HAP-1 (cell line): ENCODE results near the gene CTPS2.
"Not testable (repeated sequence)": the region's sequence is repeated elsewhere in the genome, so short reads cannot be mapped to it uniquely, and the experiment has no call there.

Source experiments
- DNase-seq, 2 experiments: peaks; one replicate each; pipeline ENCODE4 v3.0.0-alpha.2; 2016 to 2020; ENCODE audit warnings: low spot score in 2 of 2
- H3K27me3 ChIP-seq: fragments of 250-450 bp; sonication (Bioruptor Pico); 2 replicates; pipeline ENCODE4 v1.5.1; 2020; ENCODE audit warnings: low read depth, mild to moderate bottlenecking, moderate library complexity
- H3K36me3 ChIP-seq: fragments of 250-450 bp; sonication (Bioruptor Pico); replicated peaks from 2 replicates; pipeline ENCODE4 v1.5.1; 2020; ENCODE audit warnings: mild to moderate bottlenecking
- H3K4me1 ChIP-seq: fragments of 250-450 bp; sonication (Bioruptor Pico); 2 replicates; pipeline ENCODE4 v1.5.1; 2020; ENCODE audit warnings: mild to moderate bottlenecking
- H3K4me3 ChIP-seq: fragments of 250-450 bp; sonication (Bioruptor Pico); 2 replicates; pipeline ENCODE4 v1.5.1; 2020; ENCODE audit warnings: mild to moderate bottlenecking, moderate library complexity
- H3K9me3 ChIP-seq: fragments of 250-450 bp; sonication (Bioruptor Pico); 2 replicates; pipeline ENCODE4 v1.5.1; 2020; ENCODE audit warnings: mild to moderate bottlenecking, moderate library complexity
- in situ Hi-C: fragments of 300-500 bp; cut with MboI; formaldehyde crosslinking; loops from 3 replicates; pipeline ENCODE4 v1.14.3; 2020; ENCODE audit warnings: low sequenced_read_pairs, inconsistent platforms, mixed read lengths

Gene CTPS2

GRCh38 chrX:16578218-16578617 lies 134.3 kb downstream of the CTPS2 start:
- DNase-seq = no peak
- Histone ChIP-seq H3K4me1 (peaks cover 6% of the 10 kb centered on the region; the same call in 1 of the 2 replicates), H3K4me3 (no peak overlapping the region), H3K36me3 (no peaks in the 10 kb centered on the region), H3K9me3 (no peaks in the 10 kb centered on the region), H3K27me3 (0 out of 2 replicates have a peak, but pooled peaks cover 8% of the 10 kb centered on the region)
- in situ Hi-C loops = no loop called here

- in situ Hi-C loops = no loop called here
- Histone ChIP-seq H3K36me3 (no peaks in the 10 kb centered on the region), H3K27me3 (0 out of 2 replicates have a peak, but pooled peaks cover 6% of the 10 kb centered on the region), H3K4me3 (no peak overlapping the region), H3K4me1 (peaks cover 6% of the 10 kb centered on the region; the same call in 1 of the 2 replicates), H3K9me3 (no peaks in the 10 kb centered on the region)
- no peak for DNase-seq
These were observed 134.9 kb downstream of the CTPS2 start for GRCh38 chrX:16577483-16578029.

GRCh38 chrX:16575388-16575787 lies 137.1 kb downstream of the CTPS2 start:
- in situ Hi-C loops, H3K4me1 ChIP-seq, H3K4me3 ChIP-seq, DNase-seq, H3K36me3 ChIP-seq, H3K9me3 ChIP-seq, H3K27me3 ChIP-seq: not testable (repeated sequence)

- Histone ChIP-seq H3K27me3 (0 out of 2 replicates have a peak, but pooled peaks cover 2% of the 10 kb centered on the region), H3K9me3 (no peaks in the 10 kb centered on the region), H3K36me3 (no peaks in the 10 kb centered on the region), H3K4me1 (no peaks in the 10 kb centered on the region; the same call in 1 of the 2 replicates), H3K4me3 (no peak overlapping the region)
- in situ Hi-C loops = no loop called here
- DNase-seq = no peak
These were observed 138.7 kb downstream of the CTPS2 start for GRCh38 chrX:16573781-16574180.

- no peak overlapping the region for H3K4me3 ChIP-seq
- in situ Hi-C loops = no loop called here
- H3K4me1 ChIP-seq = no peaks in the 10 kb centered on the region
- H3K9me3 ChIP-seq = no peaks in the 10 kb centered on the region
- H3K36me3 ChIP-seq = no peaks in the 10 kb centered on the region
- peaks cover 7% of the 10 kb centered on the region; the same call in 1 of the 2 replicates for H3K27me3 ChIP-seq
- DNase-seq = no peak
These were observed 144.8 kb downstream of the CTPS2 start for GRCh38 chrX:16567681-16568080.

GRCh38 chrX:16566571-16566970 lies 145.9 kb downstream of the CTPS2 start:
- no peak for DNase-seq

GRCh38 chrX:16560173-16560572 lies 152.3 kb downstream of the CTPS2 start:
- in situ Hi-C loops = no loop called here
- DNase-seq = no peak
- Histone ChIP-seq H3K27me3 (0 out of 2 replicates have a peak, but pooled peaks cover 3% of the 10 kb centered on the region), H3K4me3 (no peak overlapping the region), H3K36me3 (no peaks in the 10 kb centered on the region), H3K4me1 (no peaks in the 10 kb centered on the region), H3K9me3 (no peaks in the 10 kb centered on the region; the same call in 1 of the 2 replicates)

More at GRCh38 chrX:16566571-16566970, 145.9 kb downstream of the CTPS2 start:
- no peaks in the 10 kb centered on the region for H3K9me3 ChIP-seq
- no peak overlapping the region for H3K4me3 ChIP-seq
- H3K27me3 ChIP-seq = peaks cover 7% of the 10 kb centered on the region; the same call in 1 of the 2 replicates
- in situ Hi-C loops = no loop called here
- H3K36me3 ChIP-seq = no peaks in the 10 kb centered on the region
- H3K4me1 ChIP-seq = no peaks in the 10 kb centered on the region

GRCh38 chrX:16559206-16559619 lies 153.3 kb downstream of the CTPS2 start:
- Histone ChIP-seq H3K4me1 (no peaks in the 10 kb centered on the region), H3K27me3 (0 out of 2 replicates have a peak, but pooled peaks cover 3% of the 10 kb centered on the region), H3K9me3 (no peaks in the 10 kb centered on the region; the same call in 1 of the 2 replicates), H3K36me3 (no peaks in the 10 kb centered on the region), H3K4me3 (no peak overlapping the region)
- no peak for DNase-seq
- in situ Hi-C loops = no loop called here

- no peak overlapping the region for H3K4me3 ChIP-seq
- H3K27me3 ChIP-seq = 0 out of 2 replicates have a peak, but pooled peaks cover 3% of the 10 kb centered on the region
- DNase-seq = no peak
- no peaks in the 10 kb centered on the region for H3K4me1 ChIP-seq
- in situ Hi-C loops = no loop called here
- H3K9me3 ChIP-seq = no peaks in the 10 kb centered on the region; the same call in 1 of the 2 replicates
- H3K36me3 ChIP-seq = no peaks in the 10 kb centered on the region
These were observed 154.0 kb downstream of the CTPS2 start for GRCh38 chrX:16558489-16558888.

- Histone ChIP-seq H3K9me3 (no peaks in the 10 kb centered on the region), H3K4me3 (no peak overlapping the region), H3K4me1 (no peaks in the 10 kb centered on the region), H3K36me3 (no peaks in the 10 kb centered on the region), H3K27me3 (0 out of 2 replicates have a peak, but pooled peaks cover 5% of the 10 kb centered on the region)
- in situ Hi-C loops = no loop called here
- DNase-seq = no peak
These were observed 159.9 kb downstream of the CTPS2 start for GRCh38 chrX:16552546-16552945.

GRCh38 chrX:16547644-16548043 lies 164.8 kb downstream of the CTPS2 start:
- in situ Hi-C loops = no loop called here
- H3K27me3 ChIP-seq = peaks cover 24% of the 10 kb centered on the region
- no peaks in the 10 kb centered on the region for H3K9me3 ChIP-seq
- no peak for DNase-seq
- H3K4me3 ChIP-seq = no peak overlapping the region
- H3K36me3 ChIP-seq = no peaks in the 10 kb centered on the region
- no peaks in the 10 kb centered on the region for H3K4me1 ChIP-seq

- H3K36me3 ChIP-seq = no peaks in the 10 kb centered on the region
- in situ Hi-C loops = no loop called here
- no peaks in the 10 kb centered on the region for H3K9me3 ChIP-seq
- no peaks in the 10 kb centered on the region for H3K4me1 ChIP-seq
- no peak for DNase-seq
- H3K4me3 ChIP-seq = no peak overlapping the region
- H3K27me3 ChIP-seq = peaks cover 22% of the 10 kb centered on the region
These were observed 167.5 kb downstream of the CTPS2 start for GRCh38 chrX:16544969-16545368.
